Testis (tissue), 3 donors: ENCODE data around the gene B4GALNT4. TPM values are rescaled to one million over a fixed set of nuclear protein-coding genes. Genes with fewer than 3 reads are reported as not detected.

Experiments
- DNase-seq: peaks from one replicate; pipeline ENCODE4 v3.0.0-alpha.2; 2019
- H3K27ac ChIP-seq, 2 donors: fragments of 200-600 bp; sonication (generic); one replicate each; pipeline ENCODE4 v1.5.1; 2019
- H3K27me3 ChIP-seq: fragments of 200-600 bp; sonication (generic); one replicate; pipeline ENCODE4 v1.5.1; 2019
- H3K36me3 ChIP-seq: fragments of 200-600 bp; sonication (generic); one replicate; pipeline ENCODE4 v1.5.1; 2017; ENCODE audit warnings: low read depth; ENCODE audit errors: missing control alignments
- H3K4me1 ChIP-seq: fragments of 200-600 bp; sonication (generic); one replicate; pipeline ENCODE4 v1.5.1; 2019
- H3K4me3 ChIP-seq, 2 donors: fragments of 200-600 bp; sonication (generic); one replicate each; pipeline ENCODE4 v1.5.1; 2017 to 2019
- H3K9me3 ChIP-seq: fragments of 200-600 bp; sonication (generic); one replicate; pipeline ENCODE4 v1.5.1; 2017
- POLR2A ChIP-seq: fragments of 450-650 bp; IDR thresholded peaks from one replicate; pipeline ENCODE4 v1.6.1; 2017; ENCODE audit warnings: antibody characterized with exemption, mild to moderate bottlenecking, moderate library complexity
- WGBS, 2 donors: methylation state at CpG; one replicate each; pipeline ENCODE4 v1.1.5; 2018; 5-methylcytosine and 5-hydroxymethylcytosine counted together
- intact Hi-C: fragments of 100-400 bp; cut with DNase I; formaldehyde crosslinking; loops from one replicate; pipeline ENCODE4 v1.15.1; 2023; ENCODE audit warnings: low total_unique reads
- polyA plus RNA-seq: library from polyadenylated mRNA; stranded (reverse); fragments of 350-450 nt; fragmentation: Illumina TruSeq; extraction: RNeasy Lipid Tissue Mini Kit (QIAGEN cat#74804); gene quantifications from one replicate; pipeline ENCODE4 v1.2.3, GENCODE V29; 2014; ENCODE audit warnings: low read depth, low replicate concordance; ENCODE audit not compliant: insufficient read depth
- total RNA-seq, 2 donors: library from RNA; depleted of rRNA; stranded (reverse); fragments of >200 nt; gene quantifications; one replicate each; pipeline ENCODE4 v1.2.3, GENCODE V29; 2016
- TF ChIP-seq, protein P1 (sequence below), 3 experiments: fragments of 450-650 bp in 2 of 3; fragments of 200-600 bp in 1 of 3; sonication (generic) in 1 of 3; IDR thresholded peaks; one replicate each; pipeline ENCODE4 v1.5.1; 2016 to 2019; ENCODE audit warnings: antibody characterized with exemption in 3 of 3, mild to moderate bottlenecking in 2 of 3, moderate library complexity in 1 of 3

B4GALNT4 gene
- total and polyA plus RNA-seq, 3 donors from 2014 or later = 4.3 to 10.1 (median 7.2) TPM

DNA sequence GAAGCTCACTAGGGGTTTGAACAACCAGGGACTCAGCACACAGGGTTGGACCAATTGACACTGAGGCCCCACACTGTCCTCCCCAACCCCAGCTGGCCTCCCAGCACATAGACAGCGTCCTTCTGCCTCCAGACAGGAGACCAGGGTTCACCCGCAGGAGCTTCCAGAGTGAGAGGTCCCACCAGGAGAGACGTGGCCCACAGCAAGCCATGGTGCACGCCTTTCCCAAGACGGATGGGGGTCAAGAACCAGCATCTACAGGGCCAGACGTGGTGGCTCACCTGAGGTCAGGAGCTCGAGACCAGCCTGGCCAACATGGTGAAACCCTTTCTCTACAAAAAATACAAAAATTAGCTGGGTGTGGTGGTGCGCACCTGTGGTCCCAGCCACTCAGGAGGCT lies 57.6 kb downstream of the B4GALNT4 start:
- H3K4me3 ChIP-seq = no peak overlapping the region
- DNase-seq = no peak
- TF ChIP-seq, protein P1, sequence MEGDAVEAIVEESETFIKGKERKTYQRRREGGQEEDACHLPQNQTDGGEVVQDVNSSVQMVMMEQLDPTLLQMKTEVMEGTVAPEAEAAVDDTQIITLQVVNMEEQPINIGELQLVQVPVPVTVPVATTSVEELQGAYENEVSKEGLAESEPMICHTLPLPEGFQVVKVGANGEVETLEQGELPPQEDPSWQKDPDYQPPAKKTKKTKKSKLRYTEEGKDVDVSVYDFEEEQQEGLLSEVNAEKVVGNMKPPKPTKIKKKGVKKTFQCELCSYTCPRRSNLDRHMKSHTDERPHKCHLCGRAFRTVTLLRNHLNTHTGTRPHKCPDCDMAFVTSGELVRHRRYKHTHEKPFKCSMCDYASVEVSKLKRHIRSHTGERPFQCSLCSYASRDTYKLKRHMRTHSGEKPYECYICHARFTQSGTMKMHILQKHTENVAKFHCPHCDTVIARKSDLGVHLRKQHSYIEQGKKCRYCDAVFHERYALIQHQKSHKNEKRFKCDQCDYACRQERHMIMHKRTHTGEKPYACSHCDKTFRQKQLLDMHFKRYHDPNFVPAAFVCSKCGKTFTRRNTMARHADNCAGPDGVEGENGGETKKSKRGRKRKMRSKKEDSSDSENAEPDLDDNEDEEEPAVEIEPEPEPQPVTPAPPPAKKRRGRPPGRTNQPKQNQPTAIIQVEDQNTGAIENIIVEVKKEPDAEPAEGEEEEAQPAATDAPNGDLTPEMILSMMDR (IDR thresholded peaks at IDR 0.05) = no peak
- TF ChIP-seq POLR2A = no peak
- WGBS, 2 donors = 94 to 100% methylated on average over 4 to 8 of the region's 8 CpGs
- H3K27me3 ChIP-seq = no peaks in the 10 kb centered on the region
- intact Hi-C loops = no loop called here
- H3K4me1 ChIP-seq = no peaks in the 10 kb centered on the region
- no peaks in the 10 kb centered on the region for H3K36me3 ChIP-seq
- no peaks in the 10 kb centered on the region for H3K9me3 ChIP-seq
- H3K27ac ChIP-seq = no peak overlapping the region

DNA sequence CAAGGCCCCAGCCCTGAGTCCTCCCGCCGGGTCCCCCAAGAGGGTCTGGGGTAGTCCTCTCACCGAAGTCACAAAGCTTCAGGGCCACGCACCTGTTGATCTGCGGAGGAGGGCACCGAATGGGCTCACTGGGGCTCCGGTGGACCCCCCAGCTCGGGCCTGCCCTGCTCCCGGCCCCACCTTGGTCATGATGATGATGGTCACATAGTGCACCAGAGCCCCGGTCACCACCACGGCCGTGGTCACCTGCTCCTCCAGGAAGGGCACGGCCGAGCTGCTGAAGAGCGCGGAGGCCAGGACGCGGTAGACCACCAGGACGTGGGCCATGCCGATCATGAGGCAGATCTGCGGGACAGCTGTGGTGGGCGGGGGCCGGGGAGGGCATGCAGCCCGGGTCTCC lies 59.0 kb downstream of the B4GALNT4 start:
- intact Hi-C loops = no loop called here
- WGBS, 2 donors = 93 to 94% methylated on average over 18 to 24 of the region's 24 CpGs
- DNase-seq = no peak

DNA sequence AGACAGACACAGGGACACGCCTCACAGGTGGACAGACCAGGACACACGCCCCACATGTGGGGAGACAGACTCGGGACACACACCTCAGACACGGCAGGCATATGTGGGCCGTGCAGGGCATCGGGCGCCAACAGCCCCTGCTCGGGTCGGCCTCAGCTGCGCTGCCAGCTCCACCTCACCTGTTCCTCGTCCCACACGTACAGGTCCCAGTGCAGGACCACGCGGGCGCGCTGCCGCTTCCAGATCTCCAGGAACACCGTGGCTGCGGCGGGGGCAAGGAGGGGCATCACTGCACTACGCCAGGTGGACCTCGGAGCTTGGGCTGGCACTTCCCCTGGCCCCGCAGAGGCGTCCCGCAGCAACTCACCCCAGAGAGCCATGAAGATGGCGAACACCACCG lies 60.1 kb downstream of the B4GALNT4 start:
- TF ChIP-seq, protein P1 (IDR thresholded peaks at IDR 0.05) = no peak
- TF ChIP-seq POLR2A = no peak
- no peaks in the 10 kb centered on the region for H3K36me3 ChIP-seq
- DNase-seq = no peak
- no peak overlapping the region for H3K4me3 ChIP-seq
- 67 to 91% methylated on average over 7 to 27 of the region's 27 CpGs for WGBS, 2 donors
- no peak overlapping the region for H3K27ac ChIP-seq
- H3K9me3 ChIP-seq = no peaks in the 10 kb centered on the region
- no peaks in the 10 kb centered on the region for H3K4me1 ChIP-seq
- H3K27me3 ChIP-seq = no peaks in the 10 kb centered on the region
- intact Hi-C loops = no loop called here

More for the DNA sequence above, 59.0 kb downstream of the B4GALNT4 start:
- Histone ChIP-seq H3K4me3 (no peak overlapping the region), H3K9me3 (no peaks in the 10 kb centered on the region), H3K4me1 (no peaks in the 10 kb centered on the region), H3K27me3 (no peaks in the 10 kb centered on the region), H3K27ac (no peak overlapping the region), H3K36me3 (no peaks in the 10 kb centered on the region)
- no peak for TF ChIP-seq POLR2A
- TF ChIP-seq, protein P1 (IDR thresholded peaks at IDR 0.05) = no peak

DNA sequence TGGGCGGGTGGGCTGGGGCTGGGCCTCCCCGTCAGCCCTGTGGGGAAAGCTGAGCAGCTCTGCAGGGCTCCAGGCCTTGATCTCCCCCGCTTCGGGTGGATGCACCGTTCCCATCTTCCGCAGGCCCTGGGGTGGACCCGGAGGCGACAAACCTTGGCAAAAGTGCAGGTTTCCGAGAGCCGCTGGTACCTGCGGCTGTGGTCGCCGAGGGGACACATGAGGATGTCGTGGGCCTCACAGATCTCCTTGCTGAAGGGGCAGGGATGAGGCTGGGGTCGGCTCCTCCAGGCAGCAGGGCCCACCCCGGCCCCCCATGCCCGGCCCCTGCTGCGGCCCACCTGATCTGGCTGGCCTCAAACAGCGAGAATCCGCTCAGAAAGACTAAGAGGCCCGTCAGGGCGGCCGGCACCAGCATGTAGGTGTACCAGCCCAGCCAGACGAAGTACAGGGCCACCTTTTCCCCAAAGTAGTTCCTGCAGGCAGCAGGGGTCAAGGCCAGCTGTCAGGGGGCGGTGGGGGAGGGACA lies 60.7 kb downstream of the B4GALNT4 start:
- H3K4me3 ChIP-seq = no peak overlapping the region
- TF ChIP-seq, protein P1 (IDR thresholded peaks at IDR 0.05) = no peak
- TF ChIP-seq POLR2A = no peak
- WGBS, 2 donors = 49 to 57% methylated on average over 20 to 24 of the region's 25 CpGs
- DNase-seq = no peak
- no peaks in the 10 kb centered on the region for H3K36me3 ChIP-seq
- no peaks in the 10 kb centered on the region for H3K9me3 ChIP-seq
- no peaks in the 10 kb centered on the region for H3K27me3 ChIP-seq
- H3K4me1 ChIP-seq = no peaks in the 10 kb centered on the region
- intact Hi-C loops = no loop called here
- no peak overlapping the region for H3K27ac ChIP-seq

Other genes with a start within 250 kb of the B4GALNT4 start
- gene SCGB1C1, start 176.4 kb upstream of the B4GALNT4 start, total RNA-seq = not detected
- gene SCGB1C1, start 176.4 kb upstream of the B4GALNT4 start, polyA plus RNA-seq = not detected
- gene BET1L, start 162.1 kb upstream of the B4GALNT4 start, total RNA-seq = 10 to 100 TPM; 43.7 to 47.5 TPM
- gene BET1L, start 162.1 kb upstream of the B4GALNT4 start, polyA plus RNA-seq = 79.9 TPM
- gene RIC8A, start 161.8 kb upstream of the B4GALNT4 start, total RNA-seq = 100 to 1,000 TPM; 104 to 108 TPM
- 132 TPM for gene RIC8A, start 161.8 kb upstream of the B4GALNT4 start, polyA plus RNA-seq
- gene SIRT3, start 133.2 kb upstream of the B4GALNT4 start, total RNA-seq = 10 to 100 TPM; 31.7 to 43.6 TPM
- gene SIRT3, start 133.2 kb upstream of the B4GALNT4 start, polyA plus RNA-seq = 57.0 TPM
- gene PSMD13, start 132.5 kb upstream of the B4GALNT4 start, total RNA-seq = 100 to 1,000 TPM; 128 to 180 TPM
- 133 TPM for gene PSMD13, start 132.5 kb upstream of the B4GALNT4 start, polyA plus RNA-seq
- gene NLRP6, start 91.1 kb upstream of the B4GALNT4 start, total RNA-seq = 1 to 10 TPM in 1 of 2 donors, under 1 TPM in 1; 0.31 to 2.4 TPM
- 0.26 TPM for gene NLRP6, start 91.1 kb upstream of the B4GALNT4 start, polyA plus RNA-seq
- gene PGGHG, start 80.4 kb upstream of the B4GALNT4 start, total RNA-seq = 10 to 100 TPM; 26.5 to 32.5 TPM
- gene PGGHG, start 80.4 kb upstream of the B4GALNT4 start, polyA plus RNA-seq = 8.2 TPM
- gene IFITM5, start 70.0 kb upstream of the B4GALNT4 start, total RNA-seq = not detected
- not detected for gene IFITM5, start 70.0 kb upstream of the B4GALNT4 start, polyA plus RNA-seq
- 100 to 1,000 TPM; 119 to 169 TPM for gene IFITM2, start 61.7 kb upstream of the B4GALNT4 start, total RNA-seq
- 283 TPM for gene IFITM2, start 61.7 kb upstream of the B4GALNT4 start, polyA plus RNA-seq
- gene IFITM1, start 55.5 kb upstream of the B4GALNT4 start, total RNA-seq = 10 to 100 TPM; 63.1 to 93.3 TPM
- gene IFITM1, start 55.5 kb upstream of the B4GALNT4 start, polyA plus RNA-seq = 146 TPM
- gene IFITM3, start 48.6 kb upstream of the B4GALNT4 start, total RNA-seq = 100 to 1,000 TPM; 256 to 459 TPM
- 717 TPM for gene IFITM3, start 48.6 kb upstream of the B4GALNT4 start, polyA plus RNA-seq
- gene PKP3, start 24.7 kb downstream of the B4GALNT4 start, total RNA-seq = 1 to 10 TPM; 1.6 to 3.1 TPM
- gene PKP3, start 24.7 kb downstream of the B4GALNT4 start, polyA plus RNA-seq = 1.2 TPM
- gene SIGIRR, start 45.5 kb downstream of the B4GALNT4 start, total RNA-seq = 10 to 100 TPM; 39.3 to 43.8 TPM
- gene SIGIRR, start 45.5 kb downstream of the B4GALNT4 start, polyA plus RNA-seq = 35.5 TPM
- gene ANO9, start 72.5 kb downstream of the B4GALNT4 start, total RNA-seq = 1 to 10 TPM; 1.9 to 2.9 TPM
- 1.6 TPM for gene ANO9, start 72.5 kb downstream of the B4GALNT4 start, polyA plus RNA-seq
- gene PTDSS2, start 80.8 kb downstream of the B4GALNT4 start, total RNA-seq = 100 to 1,000 TPM; 107 to 160 TPM
- gene PTDSS2, start 80.8 kb downstream of the B4GALNT4 start, polyA plus RNA-seq = 116 TPM
- 100 to 1,000 TPM; 210 to 264 TPM for gene RNH1, start 137.7 kb downstream of the B4GALNT4 start, total RNA-seq
- 211 TPM for gene RNH1, start 137.7 kb downstream of the B4GALNT4 start, polyA plus RNA-seq
- gene HRAS, start 166.1 kb downstream of the B4GALNT4 start, total RNA-seq = 10 to 100 TPM; 35.1 to 49.7 TPM
- gene HRAS, start 166.1 kb downstream of the B4GALNT4 start, polyA plus RNA-seq = 31.4 TPM
- gene LRRC56, start 168.0 kb downstream of the B4GALNT4 start, total RNA-seq = 10 to 100 TPM; 11.6 to 22.2 TPM
- 23.5 TPM for gene LRRC56, start 168.0 kb downstream of the B4GALNT4 start, polyA plus RNA-seq
- gene LMNTD2, start 191.2 kb downstream of the B4GALNT4 start, total RNA-seq = 10 to 100 TPM; 29.2 to 59.9 TPM
- 26.1 TPM for gene LMNTD2, start 191.2 kb downstream of the B4GALNT4 start, polyA plus RNA-seq
- 10 to 100 TPM; 22.0 to 35.7 TPM for gene RASSF7, start 191.5 kb downstream of the B4GALNT4 start, total RNA-seq
- gene RASSF7, start 191.5 kb downstream of the B4GALNT4 start, polyA plus RNA-seq = 13.2 TPM
- 10 to 100 TPM; 62.9 to 74.4 TPM for gene PHRF1, start 207.0 kb downstream of the B4GALNT4 start, total RNA-seq
- 30.2 TPM for gene PHRF1, start 207.0 kb downstream of the B4GALNT4 start, polyA plus RNA-seq
- gene IRF7, start 246.5 kb downstream of the B4GALNT4 start, total RNA-seq = 10 to 100 TPM; 13.0 to 30.1 TPM
- gene IRF7, start 246.5 kb downstream of the B4GALNT4 start, polyA plus RNA-seq = 9.9 TPM